Retina (tissue), 1 donor: ENCODE data around the gene FAM151B.
"Not testable (repeated sequence)": the region's sequence is repeated elsewhere in the genome, so short reads cannot be mapped to it uniquely, and the experiment has no call there.

ENCODE experiments used
- DNase-seq: peaks from one replicate; pipeline ENCODE4 v3.0.0-alpha.2; 2016

FAM151B gene

DNA sequence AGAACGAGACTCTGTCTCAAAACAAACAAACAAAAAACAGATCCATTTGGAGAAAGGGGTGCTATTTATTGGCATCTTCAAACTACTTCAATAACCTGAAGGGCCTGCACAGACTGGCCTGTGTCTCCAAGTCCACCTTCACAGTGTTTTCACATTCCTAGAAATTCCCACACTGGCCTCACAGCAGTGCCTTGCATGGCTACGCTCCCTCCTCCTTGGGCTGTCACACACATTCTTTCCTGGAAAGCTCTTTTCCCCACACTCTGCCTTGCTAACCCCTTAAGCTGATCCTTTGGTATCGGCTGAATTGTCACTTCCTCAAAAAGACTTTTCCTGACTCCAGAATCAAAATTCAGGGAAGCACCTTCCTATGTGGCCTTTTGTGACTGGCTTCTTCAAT, 19.8 kb downstream of the FAM151B start:
- no peak for DNase-seq

- no peak for DNase-seq
Measured at GRCh38 chr5:80508844-80509243, 20.9 kb downstream of the FAM151B start.

GRCh38 chr5:80509362-80509761, 21.5 kb downstream of the FAM151B start:
- no peak for DNase-seq

DNA sequence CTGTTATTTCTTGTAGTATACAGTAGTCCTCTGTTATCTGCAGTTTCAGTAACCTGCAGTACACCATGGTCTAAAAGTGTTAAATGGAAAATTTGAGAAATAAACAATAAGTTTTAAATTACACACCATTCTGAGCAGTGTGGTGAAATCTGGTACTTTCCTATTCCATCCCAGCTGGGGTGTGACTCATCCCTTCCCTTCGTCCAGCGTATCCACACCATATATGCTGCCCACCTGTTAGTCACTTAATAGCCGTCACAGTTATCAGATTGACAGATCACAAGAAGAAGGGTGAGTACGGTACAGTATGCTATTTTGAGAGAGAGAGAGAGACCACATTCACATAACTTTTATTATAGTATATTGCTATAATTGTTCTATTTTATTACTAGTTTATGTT, 28.9 kb downstream of the FAM151B start:
- no peak for DNase-seq

- DNase-seq = no peak
Measured at GRCh38 chr5:80540691-80541090, 52.8 kb downstream of the FAM151B start.

GRCh38 chr5:80541392-80541791, 53.5 kb downstream of the FAM151B start:
- no peak for DNase-seq

DNA sequence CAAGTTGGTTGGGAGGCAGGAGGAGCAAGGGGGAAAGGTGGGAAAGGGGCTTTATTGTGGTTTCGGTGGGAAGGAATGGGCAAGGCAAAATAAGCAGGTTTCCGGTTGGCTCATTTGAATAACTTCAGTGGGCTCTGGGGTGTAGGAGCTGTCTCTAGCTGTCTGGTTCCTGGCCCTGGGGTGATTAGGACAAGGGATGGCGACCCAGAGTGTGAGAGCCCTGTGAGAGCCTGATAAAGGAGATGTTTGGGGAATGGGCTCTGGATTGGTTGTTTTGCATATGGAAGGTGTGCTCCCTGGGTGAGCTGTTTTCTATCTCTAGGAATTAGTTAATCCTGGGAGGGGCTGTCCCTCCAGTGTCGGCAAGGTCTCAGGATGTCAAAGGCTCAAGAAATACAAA, 66.7 kb downstream of the FAM151B start:
- DNase-seq = no peak

DNA sequence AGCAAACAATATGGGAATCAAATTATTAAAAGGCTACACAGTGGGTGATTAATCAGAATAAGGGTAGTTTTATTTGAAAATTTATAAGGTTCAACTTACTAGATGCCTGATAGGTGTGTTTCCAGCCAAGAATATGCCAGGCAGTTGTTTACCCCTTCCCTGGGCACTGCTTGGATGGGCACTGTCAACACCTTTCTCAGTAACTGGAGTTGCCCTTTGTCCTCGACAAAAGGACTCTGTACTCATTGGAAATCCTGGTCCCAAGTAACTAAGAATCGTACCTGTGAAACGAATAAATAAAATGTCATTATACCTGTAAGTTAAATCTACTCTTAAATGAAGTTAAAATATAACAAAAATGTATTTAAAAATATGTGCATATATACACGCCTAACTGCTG, 67.2 kb downstream of the FAM151B start:
- DNase-seq = no peak

GRCh38 chr5:80559244-80559643, 71.3 kb downstream of the FAM151B start:
- DNase-seq = no peak

- DNase-seq = no peak
Measured at GRCh38 chr5:80565330-80565729, 77.4 kb downstream of the FAM151B start.

GRCh38 chr5:80566711-80567259, 78.9 kb downstream of the FAM151B start:
- DNase-seq = no peak

- no peak for DNase-seq
Measured at GRCh38 chr5:80568251-80568650, 80.4 kb downstream of the FAM151B start.

DNA sequence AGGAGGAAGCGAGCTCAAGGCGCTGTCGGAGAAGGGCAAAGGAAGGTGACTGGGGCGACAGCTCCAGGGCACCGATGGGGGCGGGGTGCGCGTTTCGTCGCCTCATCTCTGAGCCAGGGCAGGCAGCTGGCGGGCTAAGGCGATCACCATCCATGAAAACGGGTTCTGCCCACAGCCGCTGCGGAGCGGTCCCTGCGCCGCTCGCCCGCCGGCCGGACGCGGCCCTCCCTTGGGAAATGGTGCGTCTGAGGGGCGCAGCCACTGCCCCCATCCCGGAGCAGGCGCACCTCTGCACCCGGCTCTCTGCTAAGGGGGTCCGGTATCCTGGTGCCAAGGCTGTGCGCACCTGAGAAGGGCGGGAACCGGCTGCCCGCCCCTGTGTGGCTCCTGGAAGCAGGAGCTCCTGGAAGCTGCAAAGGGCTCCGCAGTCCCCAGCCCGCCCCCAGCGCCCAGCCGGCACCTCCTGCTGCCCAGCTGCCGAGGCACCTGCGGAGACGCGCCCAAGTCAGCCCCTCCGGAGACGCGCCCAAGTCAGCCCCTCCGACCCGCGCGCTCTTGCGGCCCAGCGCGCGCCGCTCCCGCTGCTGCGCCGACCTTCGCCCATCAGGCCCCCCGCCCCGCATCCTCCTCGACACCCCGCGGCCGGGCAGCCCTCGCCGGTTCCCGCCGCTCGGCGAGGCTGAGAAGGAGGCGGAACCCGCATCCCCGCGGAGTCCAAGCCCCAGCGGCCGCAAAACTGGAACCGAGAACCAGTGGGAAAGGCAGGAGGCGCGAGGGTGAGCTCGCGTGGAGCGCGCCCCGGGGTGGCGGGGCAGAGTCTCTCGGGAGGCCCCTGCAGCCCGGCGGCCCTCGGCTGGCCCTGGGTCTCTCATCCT, 81.4 kb downstream of the FAM151B start:
- peak; percentile 64 for DNase-seq

GRCh38 chr5:80569961-80570786, 82.3 kb downstream of the FAM151B start, which contains the start of gene ANKRD34B:
Gene ANKRD34B (minus strand): TSS chr5:80570280. CDS start chr5:80560019, 10,261 bp downstream.
- DNase-seq = peak; percentile 78

DNA sequence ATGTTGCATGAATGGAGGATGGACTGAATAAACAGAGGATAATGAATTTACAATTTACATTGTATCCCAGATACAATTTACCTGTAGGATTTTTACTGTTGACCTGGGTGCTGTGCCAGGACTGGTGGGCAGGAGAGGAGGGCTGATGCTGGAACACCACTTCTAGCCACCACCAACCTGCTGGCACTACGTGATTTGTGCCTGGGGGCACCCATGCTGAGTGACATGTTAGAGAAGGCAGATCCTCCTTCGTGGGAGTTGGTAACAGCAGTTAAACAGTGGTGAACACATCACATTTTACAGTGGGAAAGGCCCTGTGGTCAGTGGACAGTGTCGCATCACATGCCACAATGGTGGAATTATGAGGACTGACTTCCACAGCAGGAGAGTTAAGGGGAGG, 85.2 kb downstream of the FAM151B start:
- DNase-seq = no peak

GRCh38 chr5:80576383-80576782, 88.5 kb downstream of the FAM151B start:
- DNase-seq = no peak

GRCh38 chr5:80577707-80578106, 89.8 kb downstream of the FAM151B start:
- no peak for DNase-seq

DNA sequence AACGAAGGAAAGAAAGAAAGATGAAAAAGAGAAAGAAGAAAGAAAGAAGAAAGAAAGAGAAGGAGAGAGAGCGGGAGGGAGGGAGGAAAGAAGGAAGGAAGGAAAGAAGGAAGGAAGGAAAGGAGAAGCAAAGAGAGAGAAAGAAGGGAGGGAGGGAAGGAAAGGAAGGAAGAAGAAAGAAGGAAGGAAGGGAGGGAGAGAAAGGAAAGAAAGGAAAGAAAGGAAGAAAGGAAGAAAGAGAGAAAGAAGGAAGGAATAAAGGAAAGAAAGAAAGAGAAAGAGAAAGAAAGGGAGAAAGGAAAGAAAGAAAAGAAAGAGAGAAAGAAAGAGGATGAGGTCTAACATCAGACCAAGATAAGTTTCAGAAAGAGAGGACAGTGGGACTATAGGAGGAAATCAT, 91.2 kb downstream of the FAM151B start:
- no peak for DNase-seq

GRCh38 chr5:80580291-80580690, 92.4 kb downstream of the FAM151B start:
- not testable (repeated sequence) for DNase-seq

DNA sequence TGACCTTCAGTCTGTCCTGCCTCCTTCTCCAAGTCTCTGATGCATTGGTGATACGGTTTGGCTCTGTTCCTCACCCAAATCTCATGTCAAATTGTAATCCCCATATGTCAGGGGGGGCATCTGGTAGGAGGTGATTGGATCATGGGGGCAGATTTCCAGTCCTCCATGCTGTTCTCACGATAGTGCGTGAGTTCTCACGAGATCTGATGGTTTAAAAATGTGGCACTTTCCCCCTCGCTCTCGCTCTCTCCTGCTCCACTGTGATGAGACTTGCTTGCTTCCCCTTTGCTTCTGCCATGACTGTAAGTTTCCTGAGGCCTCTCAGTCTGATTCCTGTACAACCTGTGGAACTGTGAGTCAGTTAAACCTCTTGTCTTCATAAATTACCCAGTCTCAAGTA, 96.9 kb downstream of the FAM151B start:
- DNase-seq = no peak

GRCh38 chr5:80588858-80589540, 101.1 kb downstream of the FAM151B start:
- no peak for DNase-seq

- DNase-seq = no peak
Measured at GRCh38 chr5:80590766-80591165, 102.9 kb downstream of the FAM151B start.

DNA sequence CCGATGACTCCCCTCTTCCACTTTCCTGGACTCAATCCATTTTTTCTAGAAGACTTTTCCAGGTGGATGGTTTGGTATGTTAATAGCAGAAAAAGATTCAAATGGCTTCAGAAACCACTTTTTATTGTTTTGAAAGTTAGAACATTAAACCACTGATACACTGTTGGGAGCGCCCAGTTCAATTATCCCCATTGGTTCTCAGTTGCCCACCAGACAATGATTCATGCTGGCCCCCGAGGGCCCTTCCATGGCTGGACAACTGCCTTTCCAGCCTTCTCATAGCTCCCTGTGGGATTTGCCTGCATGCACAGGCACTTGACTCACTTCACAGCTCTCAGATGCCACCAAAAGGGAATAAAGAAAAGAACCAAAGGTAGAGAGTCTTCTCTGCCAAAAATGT, 103.5 kb downstream of the FAM151B start:
- no peak for DNase-seq
